ENCODE results near the gene CSF2RB. TPM values are rescaled to one million over a fixed set of nuclear protein-coding genes. Genes with fewer than 3 reads are reported as not detected.

Gene CSF2RB
- total and polyA plus RNA-seq, 11 donors, result 0.69 to 39.4 (median 2.3) TPM

DNA sequence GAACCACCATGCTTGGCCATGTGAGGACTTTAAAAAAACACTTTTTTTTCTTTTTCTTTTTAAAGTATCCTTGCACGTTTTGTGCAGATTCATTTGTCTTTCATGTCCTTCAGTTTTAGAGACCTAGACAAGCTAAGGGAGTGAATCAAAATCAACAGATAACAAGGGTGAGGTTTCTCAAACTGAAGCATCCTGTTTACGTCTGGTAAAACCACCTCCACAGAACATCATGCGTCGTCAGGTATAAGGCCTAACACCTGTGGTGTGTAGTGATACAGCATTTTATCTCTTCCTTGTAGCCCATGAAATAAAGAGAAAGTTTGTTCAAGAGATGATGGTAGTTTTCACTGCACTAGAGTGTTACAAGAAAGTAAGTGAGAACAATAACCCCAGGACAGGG is 26.3 kb upstream of the CSF2RB start:
- no peaks in the 10 kb centered on the region for H3K36me3 ChIP-seq
- TF ChIP-seq POLR2A (IDR thresholded peaks at IDR 0.05), result no peak
- TF ChIP-seq, protein P1, sequence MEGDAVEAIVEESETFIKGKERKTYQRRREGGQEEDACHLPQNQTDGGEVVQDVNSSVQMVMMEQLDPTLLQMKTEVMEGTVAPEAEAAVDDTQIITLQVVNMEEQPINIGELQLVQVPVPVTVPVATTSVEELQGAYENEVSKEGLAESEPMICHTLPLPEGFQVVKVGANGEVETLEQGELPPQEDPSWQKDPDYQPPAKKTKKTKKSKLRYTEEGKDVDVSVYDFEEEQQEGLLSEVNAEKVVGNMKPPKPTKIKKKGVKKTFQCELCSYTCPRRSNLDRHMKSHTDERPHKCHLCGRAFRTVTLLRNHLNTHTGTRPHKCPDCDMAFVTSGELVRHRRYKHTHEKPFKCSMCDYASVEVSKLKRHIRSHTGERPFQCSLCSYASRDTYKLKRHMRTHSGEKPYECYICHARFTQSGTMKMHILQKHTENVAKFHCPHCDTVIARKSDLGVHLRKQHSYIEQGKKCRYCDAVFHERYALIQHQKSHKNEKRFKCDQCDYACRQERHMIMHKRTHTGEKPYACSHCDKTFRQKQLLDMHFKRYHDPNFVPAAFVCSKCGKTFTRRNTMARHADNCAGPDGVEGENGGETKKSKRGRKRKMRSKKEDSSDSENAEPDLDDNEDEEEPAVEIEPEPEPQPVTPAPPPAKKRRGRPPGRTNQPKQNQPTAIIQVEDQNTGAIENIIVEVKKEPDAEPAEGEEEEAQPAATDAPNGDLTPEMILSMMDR (IDR thresholded peaks at IDR 0.05), result no peak
- H3K4me1 ChIP-seq, result peaks cover 0 to 26% (median 0%) of the 10 kb centered on the region in 12 donors
- H3K9me3 ChIP-seq, result peaks cover 0 to 13% (median 4%) of the 10 kb centered on the region in 12 donors
- intact Hi-C loops (cut with DNase I), result no loop called here
- WGBS, 4 donors, result 73 to 81% (median 79%) methylated on average over 4 of the region's 4 CpGs
- ATAC-seq, result no peak
- H3K27ac ChIP-seq, result no peak overlapping the region
- H3K4me3 ChIP-seq, result no peak overlapping the region
- H3K27me3 ChIP-seq, result peaks cover 0 to 14% (median 0%) of the 10 kb centered on the region in 9 donors
- DNase-seq, result no peak

DNA sequence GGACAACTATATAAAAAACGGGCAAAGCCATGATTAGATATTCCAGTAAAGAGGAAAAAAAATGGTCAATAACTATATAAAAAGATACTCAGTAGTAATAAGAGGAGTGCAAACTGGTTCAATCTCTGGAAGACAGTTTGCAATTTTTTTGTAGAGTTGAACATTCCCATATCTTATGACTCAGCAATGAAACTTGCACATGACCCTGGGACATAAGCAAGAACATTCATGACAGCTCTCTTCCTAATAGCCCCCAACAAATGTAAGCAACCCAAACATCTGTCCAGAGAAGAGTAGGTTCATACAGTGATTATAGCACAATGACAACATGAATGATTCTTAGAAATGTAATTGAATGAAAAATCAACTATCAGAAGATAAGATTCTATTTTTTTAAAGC is 21.8 kb upstream of the CSF2RB start:
- TF ChIP-seq, protein P1 (IDR thresholded peaks at IDR 0.05), result no peak
- TF ChIP-seq POLR2A (IDR thresholded peaks at IDR 0.05), result no peak
- intact Hi-C loops (cut with DNase I), result no loop called here
- no peak for ATAC-seq
- H3K9me3 ChIP-seq, result peaks cover 0 to 13% (median 0%) of the 10 kb centered on the region in 12 donors
- H3K4me1 ChIP-seq, result peaks cover 0 to 14% (median 0%) of the 10 kb centered on the region in 12 donors
- DNase-seq, result no peak
- peaks cover 0 to 4% (median 0%) of the 10 kb centered on the region in 9 donors for H3K27me3 ChIP-seq
- H3K4me3 ChIP-seq, result no peak overlapping the region
- no peak overlapping the region for H3K27ac ChIP-seq
- 67 to 89% (median 76%) methylated on average over 1 of the region's 1 CpG for WGBS, 4 donors
- H3K36me3 ChIP-seq, result no peaks in the 10 kb centered on the region

DNA sequence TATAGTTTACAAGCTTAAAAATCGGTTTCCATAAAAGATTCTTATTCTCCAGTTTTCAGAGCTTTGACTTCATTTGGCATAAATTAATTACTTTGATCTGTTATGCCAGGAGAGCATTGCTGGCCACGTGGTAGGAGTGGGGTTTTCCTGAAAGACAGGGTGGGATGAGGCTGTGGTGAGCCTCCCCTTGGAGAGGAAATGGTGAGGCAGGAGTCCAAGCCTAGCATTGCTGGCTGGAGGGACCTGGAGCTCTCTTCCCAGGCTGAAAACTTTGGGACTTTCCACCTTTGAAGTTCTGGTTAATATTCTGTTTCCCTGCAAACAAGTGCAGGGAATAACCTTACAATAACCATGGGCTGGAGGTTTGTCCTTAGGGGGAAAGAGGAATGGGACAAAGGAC is 21.1 kb upstream of the CSF2RB start:
- no peak for TF ChIP-seq POLR2A (IDR thresholded peaks at IDR 0.05)
- TF ChIP-seq, protein P1 (IDR thresholded peaks at IDR 0.05), result no peak
- DNase-seq (no peak), ATAC-seq (no peak)
- peaks cover 0 to 4% (median 0%) of the 10 kb centered on the region in 9 donors for H3K27me3 ChIP-seq
- peaks cover 0 to 13% (median 0%) of the 10 kb centered on the region in 12 donors for H3K9me3 ChIP-seq
- intact Hi-C loops (cut with DNase I), result no loop called here
- no peak overlapping the region for H3K4me3 ChIP-seq
- no peak overlapping the region for H3K27ac ChIP-seq
- H3K36me3 ChIP-seq, result no peaks in the 10 kb centered on the region
- peaks cover 0 to 14% (median 0%) of the 10 kb centered on the region in 12 donors for H3K4me1 ChIP-seq
- WGBS, 4 donors, result 36 to 43% (median 39%) methylated on average over 2 of the region's 2 CpGs

DNA sequence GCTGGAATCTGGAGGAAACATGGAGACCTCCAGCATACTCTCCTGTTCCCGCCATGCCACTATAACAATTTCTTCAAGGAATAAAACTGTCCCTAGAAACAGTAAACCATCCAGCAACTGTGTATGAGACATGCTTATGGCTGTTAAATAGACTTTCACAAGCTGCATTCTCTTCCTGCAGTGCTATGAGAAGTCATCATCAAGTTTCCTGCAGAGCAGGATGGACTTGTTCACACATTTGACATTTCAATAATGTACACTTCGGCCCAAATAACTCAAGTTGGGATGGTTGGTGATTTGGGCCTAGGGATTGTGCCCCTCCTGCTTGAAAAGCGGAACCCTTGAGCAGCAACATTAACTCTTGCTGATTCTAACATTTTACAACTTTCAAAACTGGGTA is 20.2 kb upstream of the CSF2RB start:
- WGBS, 4 donors, result 70 to 73% (median 72%) methylated on average over 3 of the region's 3 CpGs
- ATAC-seq (no peak), DNase-seq (no peak)
- no peak overlapping the region for H3K4me3 ChIP-seq
- H3K36me3 ChIP-seq, result no peaks in the 10 kb centered on the region
- H3K4me1 ChIP-seq, result peaks cover 0 to 14% (median 0%) of the 10 kb centered on the region in 12 donors
- H3K9me3 ChIP-seq, result peaks cover 0 to 17% (median 0%) of the 10 kb centered on the region in 12 donors
- no peak for TF ChIP-seq POLR2A (IDR thresholded peaks at IDR 0.05)
- TF ChIP-seq, protein P1 (IDR thresholded peaks at IDR 0.05), result no peak
- intact Hi-C loops (cut with DNase I), result no loop called here
- H3K27me3 ChIP-seq, result peaks cover 0 to 4% (median 0%) of the 10 kb centered on the region in 9 donors
- H3K27ac ChIP-seq, result peak overlapping the region in 1 of 12 donors; percentile 3
